SHP77 treated with DMSO at 0.1 percent for 48 hours (cell line): ENCODE measurements around the gene KCNN3.
"Not testable (repeated sequence)": the region's sequence is repeated elsewhere in the genome, so short reads cannot be mapped to it uniquely, and the experiment has no call there.

Experiments
- DNase-seq: peaks from one replicate; lab custom pipeline; 2025; lab: John Stamatoyannopoulos, UW

Gene KCNN3

GRCh38 chr1:154698320-154699096 lies 171.6 kb downstream of the KCNN3 start:
- DNase-seq: no peak

- no peak for DNase-seq
Observed at GRCh38 chr1:154697710-154698109, 172.4 kb downstream of the KCNN3 start.

GRCh38 chr1:154696456-154696855 lies 173.6 kb downstream of the KCNN3 start:
- DNase-seq: no peak

GRCh38 chr1:154695985-154696384 lies 174.1 kb downstream of the KCNN3 start:
- DNase-seq: no peak

- DNase-seq: no peak
Observed at GRCh38 chr1:154694995-154695394, 175.1 kb downstream of the KCNN3 start.

GRCh38 chr1:154689083-154689482 lies 181.0 kb downstream of the KCNN3 start:
- no peak for DNase-seq

- no peak for DNase-seq
Observed at GRCh38 chr1:154686507-154686906, 183.6 kb downstream of the KCNN3 start.

GRCh38 chr1:154683820-154684219 lies 186.3 kb downstream of the KCNN3 start:
- DNase-seq: no peak

- no peak for DNase-seq
Observed at GRCh38 chr1:154682254-154682653, 187.8 kb downstream of the KCNN3 start.

GRCh38 chr1:154677844-154678243 lies 192.2 kb downstream of the KCNN3 start:
- not testable (repeated sequence) for DNase-seq

GRCh38 chr1:154676847-154677246 lies 193.2 kb downstream of the KCNN3 start:
- not testable (repeated sequence) for DNase-seq

GRCh38 chr1:154674456-154674855 lies 195.6 kb downstream of the KCNN3 start:
- DNase-seq: not testable (repeated sequence)

GRCh38 chr1:154672245-154672644 lies 197.8 kb downstream of the KCNN3 start:
- DNase-seq: not testable (repeated sequence)

- DNase-seq: peak; percentile 92
Observed at GRCh38 chr1:154671412-154671811, 198.7 kb downstream of the KCNN3 start.

GRCh38 chr1:154670310-154671270 lies 199.5 kb downstream of the KCNN3 start:
- DNase-seq: not testable (repeated sequence)

- peak; percentile 73 for DNase-seq
Observed at GRCh38 chr1:154669464-154670282, 200.4 kb downstream of the KCNN3 start.

GRCh38 chr1:154666051-154666790 lies 203.9 kb downstream of the KCNN3 start:
- no peak for DNase-seq

- DNase-seq: no peak
Observed at GRCh38 chr1:154664331-154665002, 205.6 kb downstream of the KCNN3 start.

GRCh38 chr1:154663471-154664060 lies 206.5 kb downstream of the KCNN3 start:
- DNase-seq: no peak

- DNase-seq: no peak
Observed at GRCh38 chr1:154661110-154661509, 209.0 kb downstream of the KCNN3 start.
